HepG2 (cell line): ENCODE results near the gene AKTIP. TPM values are rescaled to one million over a fixed set of nuclear protein-coding genes. Genes with fewer than 3 reads are reported as not detected.

Experiments used
- ATAC-seq: fragments of 200-7000 bp; cut with Tn5 transposase; 3 replicates; pipeline ENCODE4 v1.9.1; 2020; ENCODE audit warnings: mild to moderate bottlenecking, moderate library complexity
- BruUV-seq: library from RNA; stranded (reverse); fragments of 400-500 nt; replicated peaks from 2 replicates; lab custom pipeline; 2021; lab: Mats Ljungman, UMichigan
- CTCF ChIA-PET: fragments of 300-600 bp; formaldehyde crosslinking; extraction: SDS; loops from one replicate; lab custom pipeline; 2021; ENCODE audit warnings: low total read pairs, inconsistent platforms, low intra/inter-chr PET ratio; lab: Yijun Ruan, JAX
- POLR2A ChIA-PET: fragments of 350-600 bp; sonication (Branson Sonifier 250); formaldehyde crosslinking; loops from one replicate; lab custom pipeline; 2020; ENCODE audit warnings: antibody characterized with exemption, inconsistent platforms; lab: Yijun Ruan, JAX
- DNase-seq: peaks from one replicate; pipeline ENCODE4 v3.0.0-alpha.2; 2015; ENCODE audit warnings: low spot score
- FAIRE-seq: peaks from 3 replicates; lab custom pipeline; 2011; peaks lifted over from hg19 to GRCh38; lab: Jason Lieb, UNC
- H2AFZ ChIP-seq: one replicate; pipeline ENCODE4 v1.6.1; 2011; ENCODE audit warnings: low read length, inconsistent platforms
- H3K27ac ChIP-seq: fragments of 300-600 bp; 3 replicates; pipeline ENCODE4 v1.8.0; 2011; ENCODE audit warnings: mixed run types, mild to moderate bottlenecking, mixed read lengths, low read length, inconsistent platforms; ENCODE audit not compliant: insufficient read depth; ENCODE audit errors: extremely low read length
- H3K27me3 ChIP-seq, 2 experiments: fragments of 200-600 bp in 1 of 2; 2 replicates in 1 of 2; 3 replicates in 1 of 2; pipeline versions ENCODE4 v1.6.0 to v1.8.0; 2011; ENCODE audit warnings: low read length in 2 of 2, mild to moderate bottlenecking in 2 of 2, moderate library complexity in 2 of 2, inconsistent platforms in 1 of 2; ENCODE audit not compliant: insufficient read depth in 2 of 2, control insufficient read depth in 1 of 2
- H3K36me3 ChIP-seq, 2 experiments: fragments of 200-600 bp in 1 of 2; replicated peaks in 1 of 2; 2 replicates in 1 of 2; 3 replicates in 1 of 2; pipeline versions ENCODE4 v1.5.1 to v1.8.0; 2011; ENCODE audit warnings: low read length in 2 of 2, inconsistent platforms in 1 of 2; ENCODE audit not compliant: insufficient read depth in 2 of 2, control insufficient read depth in 1 of 2
- H3K4me1 ChIP-seq: 2 replicates; pipeline ENCODE4 v1.5.1; 2012; ENCODE audit warnings: low read length, inconsistent platforms; ENCODE audit not compliant: insufficient read depth
- H3K4me2 ChIP-seq: 2 replicates; pipeline ENCODE4 v1.6.0; 2011; ENCODE audit warnings: low read depth, low read length, inconsistent platforms
- H3K4me3 ChIP-seq, 3 experiments: fragments of 200-600 bp in 1 of 3; sonication (generic), shearing (Covaris generic) in 1 of 3; replicated peaks in 1 of 3; 2 replicates each; pipeline ENCODE4 v1.5.1; 2011 to 2016; ENCODE audit warnings: low read length in 3 of 3, inconsistent platforms in 2 of 3, low read depth in 2 of 3, mild to moderate bottlenecking in 2 of 3, control low read depth in 1 of 3, mixed read lengths in 1 of 3; ENCODE audit not compliant: insufficient read depth in 1 of 3
- H3K79me2 ChIP-seq: one replicate; pipeline ENCODE4 v1.6.1; 2011; ENCODE audit warnings: low read length, inconsistent platforms; ENCODE audit not compliant: insufficient read depth
- H3K9ac ChIP-seq: 2 replicates; pipeline ENCODE4 v1.6.0; 2011; ENCODE audit warnings: mild to moderate bottlenecking, low read depth, low read length, inconsistent platforms; ENCODE audit not compliant: insufficient read depth
- H3K9me3 ChIP-seq: 2 replicates; pipeline ENCODE4 v1.5.1; 2012; ENCODE audit warnings: mild to moderate bottlenecking, low read length
- H4K20me1 ChIP-seq: 2 replicates; pipeline ENCODE4 v1.6.0; 2011; ENCODE audit warnings: inconsistent platforms, mild to moderate bottlenecking, low read length, moderate library complexity; ENCODE audit not compliant: insufficient read depth
- BRD4 ChIP-seq: sonication (generic); formaldehyde crosslinking; IDR thresholded peaks from 2 replicates; pipeline ENCODE4 v1.4.0; 2020; ENCODE audit warnings: missing genetic modification reagents
- CREB1 ChIP-seq, 2 experiments: fragments of 450-650 bp in 1 of 2; IDR thresholded peaks; 2 replicates each; pipeline ENCODE4 v1.6.1; 2016 to 2017; ENCODE audit warnings: control low read depth in 1 of 2, mild to moderate bottlenecking in 1 of 2, missing compliant biosample characterization in 1 of 2, missing genetic modification characterization in 1 of 2
- HMG20B ChIP-seq: conservative IDR thresholded peaks from 2 replicates; pipeline ENCODE4 v1.6.1; 2016; ENCODE audit warnings: missing genetic modification reagents, missing compliant biosample characterization
- KLF13 ChIP-seq: sonication (generic); formaldehyde crosslinking; IDR thresholded peaks from 2 replicates; pipeline ENCODE4 v1.4.0; 2020; ENCODE audit warnings: mild to moderate bottlenecking, missing genetic modification reagents
- NFIC ChIP-seq: IDR thresholded peaks from 2 replicates; pipeline ENCODE4 v1.6.1; 2012; ENCODE audit warnings: mild to moderate bottlenecking, low read length, inconsistent platforms
- NFKBIZ ChIP-seq: IDR thresholded peaks from 2 replicates; pipeline ENCODE4 v1.6.1; 2018; ENCODE audit warnings: missing genetic modification reagents, missing compliant biosample characterization
- SETDB1 ChIP-seq: sonication (generic); formaldehyde crosslinking; IDR thresholded peaks from 2 replicates; pipeline ENCODE4 v1.5.1; 2020; ENCODE audit warnings: missing genetic modification reagents, mild to moderate bottlenecking, borderline replicate concordance
- SIN3B ChIP-seq: fragments of 150-350 bp; IDR thresholded peaks from 2 replicates; pipeline ENCODE4 v1.6.1; 2014; ENCODE audit warnings: low read length
- SMAD3 ChIP-seq: sonication (generic); formaldehyde crosslinking; IDR thresholded peaks from 2 replicates; pipeline ENCODE4 v1.4.0; 2020; ENCODE audit warnings: missing genetic modification reagents
- SOX13 ChIP-seq, 3 experiments: fragments of 450-650 bp in 1 of 3; sonication (generic) in 1 of 3; formaldehyde crosslinking in 1 of 3; IDR thresholded peaks in 2 of 3; conservative IDR thresholded peaks in 1 of 3; 2 replicates each; pipeline versions ENCODE4 v1.5.0 to v1.6.1; 2016 to 2020; ENCODE audit warnings: antibody characterized with exemption in 1 of 3, mild to moderate bottlenecking in 1 of 3, missing compliant biosample characterization in 1 of 3, missing genetic modification reagents in 1 of 3, moderate library complexity in 1 of 3
- YEATS4 ChIP-seq: sonication (generic); formaldehyde crosslinking; IDR thresholded peaks from 2 replicates; pipeline ENCODE4 v1.4.0; 2020; ENCODE audit warnings: missing genetic modification reagents, borderline replicate concordance
- ZBTB39 ChIP-seq: sonication (generic); formaldehyde crosslinking; IDR thresholded peaks from 2 replicates; pipeline ENCODE4 v1.5.0; 2020; ENCODE audit warnings: missing genetic modification reagents
- ZMYM3 ChIP-seq: sonication (generic); formaldehyde crosslinking; IDR thresholded peaks from 2 replicates; pipeline ENCODE4 v1.5.1; 2020; ENCODE audit warnings: mild to moderate bottlenecking, missing genetic modification reagents
- ZNF121 ChIP-seq: sonication (generic); formaldehyde crosslinking; IDR thresholded peaks from 2 replicates; pipeline ENCODE4 v1.5.0; 2020; ENCODE audit warnings: mild to moderate bottlenecking, missing genetic modification reagents
- ZNF235 ChIP-seq: sonication (generic); formaldehyde crosslinking; IDR thresholded peaks from 2 replicates; pipeline ENCODE4 v1.8.1; 2023; ENCODE audit warnings: mild to moderate bottlenecking, missing genetic modification reagents, borderline replicate concordance
- ZNF569 ChIP-seq: sonication (generic); formaldehyde crosslinking; IDR thresholded peaks from 2 replicates; pipeline ENCODE4 v1.5.0; 2020; ENCODE audit warnings: mild to moderate bottlenecking, missing genetic modification reagents, moderate library complexity, borderline replicate concordance
- ZNF607 ChIP-seq: sonication (generic); formaldehyde crosslinking; IDR thresholded peaks from 2 replicates; pipeline ENCODE4 v1.5.1; 2020; ENCODE audit warnings: missing genetic modification reagents, mild to moderate bottlenecking, borderline replicate concordance
- WGBS: methylation state at CpG from one replicate; pipeline ENCODE4 v1.1.6; 2017; ENCODE audit warnings: low lambda C conversion rate; 5-methylcytosine and 5-hydroxymethylcytosine counted together
- in situ Hi-C: cut with HindIII; loops from 2 replicates; pipeline ENCODE4 v1.10.0; 2017; ENCODE audit warnings: low pct_unique_long_range_greater_than_20kb; ENCODE audit not compliant: extremely low pct_ligation_motif_present
- intact Hi-C: fragments of 100-400 bp; cut with micrococcal nuclease; formaldehyde crosslinking; loops from one replicate; pipeline ENCODE4 v1.10.0; 2022; ENCODE audit not compliant: unreplicated experiment
- polyA plus RNA-seq, 8 experiments: library from polyadenylated mRNA; depleted of rRNA in 3 of 8; stranded (reverse) in 7 of 8; unstranded in 1 of 8; fragments of >200 nt; fragmentation: Illumina TruSeq in 4 of 8; extraction: Trizol in 4 of 8; gene quantifications; 2 replicates each; pipeline versions ENCODE4 v1.2.1 to v1.2.3, GENCODE V29; 2011 to 2016; ENCODE audit warnings: low read depth in 4 of 8, missing spikeins in 1 of 8, mixed read lengths in 1 of 8; ENCODE audit not compliant: insufficient read depth in 1 of 8
- total RNA-seq, 5 experiments: library from RNA; depleted of rRNA; stranded (reverse); fragments of >200 nt; fragmentation: Illumina TruSeq; extraction: Trizol; gene quantifications; 2 replicates each; pipeline ENCODE4 v1.2.3, GENCODE V29; 2016; ENCODE audit warnings: low read depth in 1 of 5
- TF ChIP-seq, protein P1 (sequence below): sonication (generic); formaldehyde crosslinking; conservative IDR thresholded peaks from 2 replicates; pipeline ENCODE4 v1.8.0; 2022; ENCODE audit warnings: low read depth, missing genetic modification reagents
- TF ChIP-seq, protein P2 (sequence below): sonication (generic); formaldehyde crosslinking; IDR thresholded peaks from 2 replicates; pipeline ENCODE4 v1.5.0; 2020; ENCODE audit warnings: missing genetic modification reagents
- TF ChIP-seq, protein P3 (sequence below): IDR thresholded peaks from 2 replicates; pipeline ENCODE4 v1.6.1; 2016; ENCODE audit warnings: mild to moderate bottlenecking, missing biosample characterization, missing genetic modification reagents

The AKTIP gene
- total and polyA plus RNA-seq, 2 of the 13 experiments (the other 11 are each of a cell fraction or from before 2014, with no cell fraction given): 28.8 to 49.0 TPM

DNA sequence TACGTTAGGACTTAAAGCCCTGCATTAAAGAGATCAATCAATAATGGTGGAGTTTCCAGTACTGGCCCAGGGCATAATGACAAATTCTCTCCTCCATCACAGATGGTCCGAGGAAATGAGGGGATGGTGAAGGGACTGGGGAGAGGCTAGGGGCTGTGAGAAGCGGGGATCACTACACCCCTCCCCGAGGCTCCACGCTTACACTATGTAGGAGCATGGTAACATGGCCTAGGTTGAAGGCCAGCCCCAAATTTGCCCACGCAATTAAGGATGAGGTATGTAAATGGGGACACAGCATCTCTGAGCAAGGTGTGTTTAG, 8.0 kb upstream of the AKTIP start:
- no peak for DNase-seq
- BruUV-seq: no TSS peak
- no peaks in the 10 kb centered on the region for H3K27me3 ChIP-seq
- no peak for FAIRE-seq
- ATAC-seq: peak; percentile 77
- peak overlapping the region; percentile 80 for H3K27ac ChIP-seq
- peak overlapping the region; percentile 100 for H3K4me2 ChIP-seq
- H2AFZ ChIP-seq: no peak overlapping the region
- intact Hi-C loops (loop anchor here (1.0 to 10.0 kb wide), 3 partner anchors 36 to 456 kb away; partner anchors contain the start of genes CHD9, CHD9NB, FTO and RPGRIP1L), in situ Hi-C loops (no loop called here)
- H3K4me3 ChIP-seq: peak overlapping the region; percentile 32 to 70 (median 50); a peak in 5 of 6 replicates
- 4% methylated on average over 6 of the region's 6 CpGs for WGBS
- no peaks in the 10 kb centered on the region for H3K79me2 ChIP-seq
- peaks cover 59% of the 10 kb centered on the region for H3K4me1 ChIP-seq
- H3K9me3 ChIP-seq: peaks cover 13% of the 10 kb centered on the region
- ChIA-PET CTCF (interaction anchor here (3.0 kb wide), 1 partner anchor 36 kb away, joined by 22 read pairs; no protein-coding TSS in a partner anchor), POLR2A (interaction anchor here (1.1 to 2.3 kb wide), 11 partner anchors 8 to 655 kb away, joined by 3 to 23 read pairs (median 6); partner anchors contain the start of genes AKTIP and RBL2)
- H4K20me1 ChIP-seq: no peaks in the 10 kb centered on the region
- no peaks in the 10 kb centered on the region for H3K36me3 ChIP-seq
- H3K9ac ChIP-seq: 0 out of 2 replicates have a peak overlapping the region, but pooled peaks have one; percentile 51
- TF ChIP-seq ZMYM3: no peak
- no peak for TF ChIP-seq ZBTB39 (CRISPR knock-in tag)
- no peak for TF ChIP-seq SOX13 (IDR thresholded peaks at IDR 0.05)
- no peak for TF ChIP-seq SOX13 (CRISPR knock-in tag; conservative IDR thresholded peaks at IDR 0.05 in 1 of 2, IDR thresholded peaks at IDR 0.05 in 1 of 2)
- TF ChIP-seq, protein P1, sequence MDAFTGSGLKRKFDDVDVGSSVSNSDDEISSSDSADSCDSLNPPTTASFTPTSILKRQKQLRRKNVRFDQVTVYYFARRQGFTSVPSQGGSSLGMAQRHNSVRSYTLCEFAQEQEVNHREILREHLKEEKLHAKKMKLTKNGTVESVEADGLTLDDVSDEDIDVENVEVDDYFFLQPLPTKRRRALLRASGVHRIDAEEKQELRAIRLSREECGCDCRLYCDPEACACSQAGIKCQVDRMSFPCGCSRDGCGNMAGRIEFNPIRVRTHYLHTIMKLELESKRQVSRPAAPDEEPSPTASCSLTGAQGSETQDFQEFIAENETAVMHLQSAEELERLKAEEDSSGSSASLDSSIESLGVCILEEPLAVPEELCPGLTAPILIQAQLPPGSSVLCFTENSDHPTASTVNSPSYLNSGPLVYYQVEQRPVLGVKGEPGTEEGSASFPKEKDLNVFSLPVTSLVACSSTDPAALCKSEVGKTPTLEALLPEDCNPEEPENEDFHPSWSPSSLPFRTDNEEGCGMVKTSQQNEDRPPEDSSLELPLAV (CRISPR knock-in tag): no peak
- TF ChIP-seq, protein P2, sequence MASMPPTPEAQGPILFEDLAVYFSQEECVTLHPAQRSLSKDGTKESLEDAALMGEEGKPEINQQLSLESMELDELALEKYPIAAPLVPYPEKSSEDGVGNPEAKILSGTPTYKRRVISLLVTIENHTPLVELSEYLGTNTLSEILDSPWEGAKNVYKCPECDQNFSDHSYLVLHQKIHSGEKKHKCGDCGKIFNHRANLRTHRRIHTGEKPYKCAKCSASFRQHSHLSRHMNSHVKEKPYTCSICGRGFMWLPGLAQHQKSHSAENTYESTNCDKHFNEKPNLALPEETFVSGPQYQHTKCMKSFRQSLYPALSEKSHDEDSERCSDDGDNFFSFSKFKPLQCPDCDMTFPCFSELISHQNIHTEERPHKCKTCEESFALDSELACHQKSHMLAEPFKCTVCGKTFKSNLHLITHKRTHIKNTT: no peak
- no peak for TF ChIP-seq ZNF607 (CRISPR knock-in tag)
- TF ChIP-seq KLF13: no peak
- 0 out of 2 replicates have a peak, but pooled peaks have one; percentile 49 for TF ChIP-seq HMG20B (CRISPR knock-in tag)
- no peak; the same call in 1 of the 2 replicates for TF ChIP-seq ZNF121 (CRISPR knock-in tag)
- 0 out of 2 replicates have a peak, but pooled peaks have one; percentile 8 for TF ChIP-seq NFIC
- 0 out of 2 replicates have a peak, but pooled peaks have one; percentile 8 for TF ChIP-seq NFKBIZ (CRISPR knock-in tag)
- TF ChIP-seq, protein P3, sequence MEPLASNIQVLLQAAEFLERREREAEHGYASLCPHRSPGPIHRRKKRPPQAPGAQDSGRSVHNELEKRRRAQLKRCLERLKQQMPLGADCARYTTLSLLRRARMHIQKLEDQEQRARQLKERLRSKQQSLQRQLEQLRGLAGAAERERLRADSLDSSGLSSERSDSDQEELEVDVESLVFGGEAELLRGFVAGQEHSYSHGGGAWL (CRISPR knock-in tag): 0 out of 2 replicates have a peak, but pooled peaks have one; percentile 5
- no peak for TF ChIP-seq SIN3B
- no peak for TF ChIP-seq SETDB1 (CRISPR knock-in tag)
- TF ChIP-seq CREB1 (IDR thresholded peaks at IDR 0.05): no peak
- TF ChIP-seq CREB1 (CRISPR knock-in tag; IDR thresholded peaks at IDR 0.05): peak; percentile 9; the same call in 1 of the 2 replicates
- no peak for TF ChIP-seq SMAD3 (CRISPR knock-in tag)
- TF ChIP-seq YEATS4: no peak
- no peak for TF ChIP-seq BRD4 (CRISPR knock-in tag)
- 0 out of 2 replicates have a peak, but pooled peaks have one; percentile 8 for TF ChIP-seq ZNF235
- TF ChIP-seq ZNF569 (CRISPR knock-in tag): no peak; the same call in 1 of the 2 replicates
